ENCODE results near the gene TRIM68.

DNA sequence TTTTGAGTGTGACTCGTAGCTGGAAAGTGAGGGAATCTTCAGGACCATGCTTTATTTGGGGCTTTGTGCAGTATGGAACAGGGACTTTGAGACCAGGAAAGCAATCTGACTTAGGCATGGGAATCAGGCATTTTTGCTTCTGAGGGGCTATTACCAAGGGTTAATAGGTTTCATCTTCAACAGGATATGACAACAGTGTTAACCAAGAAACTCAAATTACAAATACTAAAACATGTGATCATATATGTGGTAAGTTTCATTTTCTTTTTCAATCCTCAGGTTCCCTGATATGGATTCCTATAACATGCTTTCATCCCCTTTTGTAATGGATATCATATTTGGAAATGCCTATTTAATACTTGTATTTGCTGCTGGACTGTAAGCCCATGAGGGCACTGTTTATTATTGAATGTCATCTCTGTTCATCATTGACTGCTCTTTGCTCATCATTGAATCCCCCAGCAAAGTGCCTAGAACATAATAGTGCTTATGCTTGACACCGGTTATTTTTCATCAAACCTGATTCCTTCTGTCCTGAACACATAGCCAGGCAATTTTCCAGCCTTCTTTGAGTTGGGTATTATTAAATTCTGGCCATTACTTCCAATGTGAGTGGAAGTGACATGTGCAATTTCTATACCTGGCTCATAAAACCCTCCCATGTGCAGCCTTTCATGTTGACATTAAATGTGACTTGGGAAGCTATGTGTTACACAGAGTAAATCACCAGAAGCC, 46.8 kb upstream of the TRIM68 start:
- TF ChIP-seq POLR2A (IDR thresholded peaks at IDR 0.05) (no peak), CTCF (IDR thresholded peaks at IDR 0.05) (no peak)

Measured in sigmoid colon (tissue), 3 donors.